ENCODE measurements around the gene RHOH.

RHOH gene

DNA sequence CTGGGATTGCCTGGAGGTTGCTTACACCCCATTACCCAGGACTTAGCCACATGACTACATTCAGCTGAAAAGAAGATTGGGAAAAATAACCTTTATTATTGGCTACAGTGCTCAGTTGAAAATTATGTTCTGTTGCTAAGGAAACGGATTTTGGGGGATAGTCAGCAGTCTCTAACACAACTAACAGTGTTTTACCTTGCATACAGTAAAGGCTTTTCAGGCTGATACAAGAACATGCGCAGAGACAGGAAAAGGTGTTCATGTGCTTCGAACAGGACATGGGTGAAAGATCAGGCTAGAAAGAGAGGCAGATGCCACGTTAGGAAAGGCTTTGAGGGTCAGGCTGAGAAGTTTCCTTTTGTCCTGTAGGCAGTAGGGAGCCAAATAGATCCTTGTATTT lies 14.8 kb upstream of the RHOH start:
- Mint-ChIP-seq H3K9me3 (no peaks in the 10 kb centered on the region), H3K4me1 (peaks cover 12% of the 10 kb centered on the region), H3K27ac (no peak overlapping the region), H3K36me3 (no peaks in the 10 kb centered on the region), H3K4me3 (no peak overlapping the region)
- peak in 1 of 2 donors; percentile 36 for DNase-seq (ENCODE audit: low spot score in 2 of 2)
- no peak for ATAC-seq

DNA sequence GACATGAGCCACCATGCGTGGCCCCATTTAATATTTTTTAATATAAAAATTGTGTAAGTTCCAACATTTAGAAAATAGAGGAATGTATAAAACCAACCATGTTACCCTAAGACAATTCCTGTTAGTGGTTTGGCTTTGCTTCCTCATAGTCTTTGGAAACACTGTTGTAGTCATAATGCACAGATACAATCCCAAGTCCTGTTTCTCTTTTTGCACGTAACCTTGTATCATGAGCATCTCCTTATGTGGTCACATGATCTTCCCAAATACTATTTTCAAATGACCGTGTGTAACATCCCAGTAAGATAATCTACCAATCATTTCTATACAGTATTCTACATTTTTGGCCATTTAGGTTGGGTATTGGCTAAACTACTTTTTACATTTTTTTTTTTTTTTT lies 13.9 kb upstream of the RHOH start:
- Mint-ChIP-seq H3K4me1 (peaks cover 19% of the 10 kb centered on the region), H3K27ac (no peak overlapping the region), H3K36me3 (no peaks in the 10 kb centered on the region), H3K4me3 (no peak overlapping the region), H3K9me3 (no peaks in the 10 kb centered on the region)
- no peak for ATAC-seq
- no peak for DNase-seq (ENCODE audit: low spot score in 2 of 2)

GRCh38 chr4:40183615-40184411 lies 13.0 kb upstream of the RHOH start:
- Mint-ChIP-seq H3K27ac (peak overlapping the region; percentile 45), H3K4me3 (peak overlapping the region; percentile 43), H3K36me3 (no peaks in the 10 kb centered on the region), H3K9me3 (no peaks in the 10 kb centered on the region), H3K4me1 (peaks cover 20% of the 10 kb centered on the region)
- ATAC-seq, result peak; percentile 93
- peak in 1 of 2 donors; percentile 55 for DNase-seq (ENCODE audit: low spot score in 2 of 2)

- no peaks in the 10 kb centered on the region for H3K36me3 Mint-ChIP-seq
- no peak overlapping the region for H3K4me3 Mint-ChIP-seq
- ATAC-seq (no peak), DNase-seq (ENCODE audit: low spot score in 2 of 2) (peak in 1 of 2 donors; percentile 47)
- peak overlapping the region; percentile 53 for H3K27ac Mint-ChIP-seq
- peaks cover 21% of the 10 kb centered on the region for H3K4me1 Mint-ChIP-seq
- H3K9me3 Mint-ChIP-seq, result no peaks in the 10 kb centered on the region
These were observed 10.8 kb upstream of the RHOH start for GRCh38 chr4:40185830-40186664.

DNA sequence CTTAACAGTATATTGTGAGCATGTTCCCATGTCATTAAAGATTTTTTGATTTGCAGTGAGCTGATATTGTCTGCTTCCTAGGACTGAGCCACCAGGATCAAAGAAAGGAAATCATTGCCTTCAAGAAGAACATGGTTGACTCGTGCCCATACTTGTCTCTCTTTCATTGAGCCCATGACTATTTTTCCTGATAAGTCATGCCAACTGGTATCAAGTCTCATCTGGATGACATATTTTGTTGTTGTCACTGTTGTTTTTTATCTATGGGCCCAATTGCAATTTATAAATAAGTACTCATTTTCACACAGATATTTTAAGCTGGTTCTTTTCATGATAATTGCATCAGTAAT lies 10.2 kb upstream of the RHOH start:
- Mint-ChIP-seq H3K4me3 (no peak overlapping the region), H3K4me1 (peaks cover 21% of the 10 kb centered on the region), H3K27ac (peak overlapping the region; percentile 21), H3K36me3 (no peaks in the 10 kb centered on the region), H3K9me3 (no peaks in the 10 kb centered on the region)
- DNase-seq (ENCODE audit: low spot score in 2 of 2), result no peak
- ATAC-seq, result no peak

DNA sequence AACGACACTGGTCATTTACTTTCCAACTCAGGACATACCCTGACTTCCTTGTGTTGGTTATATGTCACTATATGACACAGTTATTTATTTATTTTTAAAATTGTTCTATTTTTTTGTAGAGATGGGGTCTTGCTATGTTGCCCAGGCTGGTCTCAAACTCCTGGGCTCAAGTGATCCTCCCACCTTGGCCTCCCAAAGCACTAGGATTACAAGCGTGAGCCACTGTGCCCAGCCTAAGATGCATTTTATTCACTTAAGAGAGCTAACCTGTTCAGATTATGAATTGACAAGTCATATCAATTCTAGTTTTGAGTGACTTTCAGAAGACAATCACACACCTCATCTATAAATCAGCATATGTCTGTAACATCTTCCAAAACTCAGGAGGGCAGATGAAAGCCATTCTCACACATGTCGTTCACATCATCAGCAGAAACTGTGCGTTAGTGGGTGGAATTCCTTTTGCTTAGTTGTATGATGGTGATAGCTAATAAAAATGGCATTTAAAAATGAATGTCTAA lies 9.4 kb upstream of the RHOH start:
- no peaks in the 10 kb centered on the region for H3K9me3 Mint-ChIP-seq
- peak; percentile 58 for ATAC-seq
- no peaks in the 10 kb centered on the region for H3K36me3 Mint-ChIP-seq
- peak overlapping the region; percentile 21 for H3K27ac Mint-ChIP-seq
- peak overlapping the region; percentile 7 for H3K4me3 Mint-ChIP-seq
- DNase-seq (ENCODE audit: low spot score in 2 of 2), result peak in 1 of 2 donors; percentile 49
- peaks cover 24% of the 10 kb centered on the region for H3K4me1 Mint-ChIP-seq

DNA sequence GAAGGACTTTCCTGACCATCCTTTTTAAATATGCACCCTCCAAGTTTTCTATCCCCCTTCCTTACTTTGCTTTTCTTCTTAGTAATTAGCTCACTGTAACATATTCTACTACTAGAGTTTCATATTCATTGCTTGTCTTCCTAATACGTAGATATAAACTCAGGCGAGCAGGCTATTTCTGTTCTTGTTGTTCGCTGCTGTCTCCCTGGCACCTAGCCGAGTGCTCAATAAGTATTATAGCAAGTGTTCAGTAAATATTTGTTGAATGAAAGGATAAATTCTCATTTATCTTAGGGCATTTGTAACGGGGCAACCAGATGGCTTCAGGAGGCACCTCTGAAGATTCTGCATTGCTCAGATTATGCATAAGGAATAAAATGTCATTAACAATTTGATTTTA lies 6.8 kb upstream of the RHOH start:
- Mint-ChIP-seq H3K27ac (peak overlapping the region; percentile 98), H3K36me3 (no peaks in the 10 kb centered on the region), H3K4me1 (peaks cover 34% of the 10 kb centered on the region), H3K9me3 (no peaks in the 10 kb centered on the region), H3K4me3 (peak overlapping the region; percentile 96)
- no peak for DNase-seq (ENCODE audit: low spot score in 2 of 2)
- ATAC-seq, result no peak

DNA sequence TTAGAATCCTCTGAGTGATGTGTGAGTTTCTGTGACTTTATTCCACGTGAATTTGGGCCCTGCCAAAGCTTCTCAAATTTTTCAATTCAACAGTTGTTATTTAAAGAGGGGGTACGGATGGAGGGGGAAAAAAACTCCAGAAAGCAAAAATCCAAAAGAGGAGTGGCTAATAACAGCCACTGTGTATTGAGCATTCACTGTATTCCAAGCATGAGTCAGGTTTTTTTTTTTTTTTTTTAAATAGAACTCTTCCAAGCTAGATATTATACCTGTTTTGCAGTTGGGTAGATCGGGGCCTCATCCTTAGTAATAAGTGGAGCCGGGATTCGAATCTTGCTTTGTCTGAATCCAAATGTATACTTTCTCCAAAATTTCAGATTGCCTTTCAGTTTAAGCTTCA lies 6.4 kb upstream of the RHOH start:
- H3K4me3 Mint-ChIP-seq, result peak overlapping the region; percentile 96
- no peak for ATAC-seq
- H3K27ac Mint-ChIP-seq, result peak overlapping the region; percentile 98
- H3K36me3 Mint-ChIP-seq, result no peaks in the 10 kb centered on the region
- H3K4me1 Mint-ChIP-seq, result peaks cover 39% of the 10 kb centered on the region
- no peak for DNase-seq (ENCODE audit: low spot score in 2 of 2)
- no peaks in the 10 kb centered on the region for H3K9me3 Mint-ChIP-seq

GRCh38 chr4:40190880-40191815 lies 5.7 kb upstream of the RHOH start:
- Mint-ChIP-seq H3K27ac (peak overlapping the region; percentile 98), H3K36me3 (no peaks in the 10 kb centered on the region), H3K4me1 (peaks cover 46% of the 10 kb centered on the region), H3K9me3 (no peaks in the 10 kb centered on the region), H3K4me3 (peak overlapping the region; percentile 96)
- peak in 1 of 2 donors; percentile 47 for DNase-seq (ENCODE audit: low spot score in 2 of 2)
- ATAC-seq, result no peak

- no peaks in the 10 kb centered on the region for H3K9me3 Mint-ChIP-seq
- peak; percentile 35 for ATAC-seq
These were observed 4.5 kb upstream of the RHOH start for GRCh38 chr4:40192114-40193015.

DNA sequence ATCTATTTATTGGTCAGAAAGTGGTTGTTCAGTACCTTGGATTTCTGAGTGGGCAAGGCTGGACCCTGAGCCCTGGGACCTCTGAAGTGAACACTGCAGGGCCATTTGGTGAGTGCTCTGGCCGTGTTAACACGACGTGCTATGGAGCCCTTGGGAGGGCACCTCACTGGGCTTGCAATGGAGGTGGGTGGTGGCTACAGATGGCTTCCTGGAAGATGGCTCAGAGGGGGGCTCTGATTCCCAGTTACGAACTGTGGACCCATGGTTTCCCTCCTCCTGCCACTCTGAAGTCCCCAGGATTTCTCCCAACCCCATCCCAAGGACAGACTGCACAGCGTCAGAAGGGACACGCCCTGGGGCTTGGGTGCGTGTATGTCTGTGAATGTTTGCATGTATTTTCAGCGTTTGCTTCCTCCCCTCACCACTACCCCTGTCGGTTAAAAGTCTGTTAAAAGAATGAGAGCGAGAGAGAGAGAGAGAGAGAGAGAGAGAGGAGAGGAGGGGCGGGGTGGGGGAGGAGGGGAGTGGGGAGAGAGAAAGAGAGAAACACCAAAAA lies 3.7 kb upstream of the RHOH start:
- Mint-ChIP-seq H3K4me3 (peak overlapping the region; percentile 96), H3K27ac (peak overlapping the region; percentile 98), H3K4me1 (peaks cover 44% of the 10 kb centered on the region), H3K9me3 (no peaks in the 10 kb centered on the region), H3K36me3 (peaks cover 18% of the 10 kb centered on the region)
- ATAC-seq (peak; percentile 4), DNase-seq (ENCODE audit: low spot score in 2 of 2) (peak in 1 of 2 donors; percentile 66)

More at GRCh38 chr4:40192114-40193015, 4.5 kb upstream of the RHOH start:
- Mint-ChIP-seq H3K4me1 (peaks cover 51% of the 10 kb centered on the region), H3K4me3 (peak overlapping the region; percentile 96), H3K36me3 (peaks cover 11% of the 10 kb centered on the region), H3K27ac (peak overlapping the region; percentile 98)
- peak in 1 of 2 donors; percentile 51 for DNase-seq (ENCODE audit: low spot score in 2 of 2)

- Mint-ChIP-seq H3K4me1 (peaks cover 44% of the 10 kb centered on the region), H3K27ac (peak overlapping the region; percentile 98), H3K9me3 (no peaks in the 10 kb centered on the region), H3K36me3 (peaks cover 23% of the 10 kb centered on the region), H3K4me3 (peak overlapping the region; percentile 96)
- DNase-seq (ENCODE audit: low spot score in 2 of 2), result peak in 1 of 2 donors; percentile 62
- ATAC-seq, result no peak
These were observed 3.3 kb upstream of the RHOH start for GRCh38 chr4:40193578-40193977.

DNA sequence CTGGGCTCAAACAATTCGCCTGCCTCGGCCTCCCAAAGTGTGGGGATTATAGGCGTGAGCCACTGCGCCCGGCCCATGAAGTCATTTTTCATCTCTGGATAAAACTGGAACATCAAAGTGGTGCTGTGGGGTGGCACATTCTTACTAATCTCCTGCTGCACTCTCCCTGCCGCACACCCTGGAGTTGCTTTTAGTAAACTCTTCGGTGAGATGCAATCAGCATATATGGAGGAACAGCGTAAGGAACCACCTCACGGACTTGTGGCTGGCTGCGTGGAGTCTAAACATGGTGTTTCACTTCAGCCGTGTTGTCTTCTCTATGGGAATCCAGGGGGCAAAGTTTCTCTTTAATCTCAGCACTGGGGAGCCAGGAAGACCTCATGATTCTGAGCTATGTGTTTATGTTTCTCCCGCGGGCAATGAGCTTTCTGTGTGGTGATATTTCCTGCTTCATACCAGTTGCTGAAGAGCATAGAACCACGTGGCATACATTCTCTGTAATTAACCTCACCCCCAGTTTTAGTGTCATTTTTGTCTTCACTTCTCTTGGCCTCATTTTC lies 2.1 kb upstream of the RHOH start:
- DNase-seq (ENCODE audit: low spot score in 2 of 2), result peak in 1 of 2 donors; percentile 67
- ATAC-seq, result peak; percentile 67
- Mint-ChIP-seq H3K36me3 (peaks cover 34% of the 10 kb centered on the region), H3K4me1 (peaks cover 38% of the 10 kb centered on the region), H3K9me3 (no peaks in the 10 kb centered on the region), H3K27ac (peak overlapping the region; percentile 98), H3K4me3 (peak overlapping the region; percentile 96)
